SU-DHL-6 (cell line): Measurements from ENCODE around the gene KIF18B.

Experiments used
- H2AFZ ChIP-seq: fragments of 200-600 bp; sonication (generic); 2 replicates; pipeline ENCODE4 v1.6.1; 2014; ENCODE audit warnings: low read depth, mild to moderate bottlenecking, moderate library complexity, mixed read lengths, antibody characterized with exemption, low read length; ENCODE audit not compliant: severe bottlenecking
- H3F3A ChIP-seq: fragments of 200-600 bp; shearing (Covaris generic); 2 replicates; pipeline ENCODE4 v1.6.0; 2016; ENCODE audit warnings: antibody characterized with exemption, mild to moderate bottlenecking; ENCODE audit not compliant: insufficient read depth
- H3K27ac ChIP-seq: fragments of 200-600 bp; sonication (generic); 2 replicates; pipeline ENCODE4 v1.5.1; 2016; ENCODE audit warnings: low read depth, mild to moderate bottlenecking, low read length, moderate library complexity, mixed read lengths
- H3K27me3 ChIP-seq: fragments of 200-600 bp; sonication (generic), shearing (Covaris generic); 2 replicates; pipeline ENCODE4 v1.6.0; 2014; ENCODE audit warnings: mild to moderate bottlenecking, low read length
- H3K36me3 ChIP-seq: fragments of 200-600 bp; sonication (generic); 2 replicates; pipeline ENCODE4 v1.6.1; 2014; ENCODE audit warnings: mild to moderate bottlenecking, low read length, mixed read lengths
- H3K4me2 ChIP-seq: fragments of 300-600, 200-600 bp; shearing (Covaris generic), sonication (generic); 2 replicates; pipeline ENCODE4 v1.6.0; 2014; ENCODE audit warnings: low read length, low read depth, mild to moderate bottlenecking; ENCODE audit not compliant: poor library complexity, severe bottlenecking
- H3K4me3 ChIP-seq: fragments of 200-600 bp; sonication (generic); 2 replicates; pipeline ENCODE4 v1.5.1; 2014; ENCODE audit warnings: antibody characterized with exemption, low read length, mild to moderate bottlenecking, mixed read lengths; ENCODE audit not compliant: insufficient read depth, poor library complexity, severe bottlenecking
- H3K79me2 ChIP-seq: fragments of 200-600 bp; sonication (generic); 2 replicates; pipeline ENCODE4 v1.6.1; 2014; ENCODE audit warnings: mild to moderate bottlenecking, low read length, moderate library complexity; ENCODE audit not compliant: insufficient read depth
- H3K9ac ChIP-seq: fragments of 200-600 bp; sonication (generic); 2 replicates; pipeline ENCODE4 v1.7.0; 2014; ENCODE audit warnings: mild to moderate bottlenecking, low read length
- H3K9me2 ChIP-seq: fragments of 200-600 bp; sonication (generic); replicated peaks from 2 replicates; pipeline ENCODE4 v1.6.1; 2014; ENCODE audit warnings: low read length; ENCODE audit not compliant: insufficient read depth
- H3K9me3 ChIP-seq: fragments of 200-600 bp; sonication (generic); 2 replicates; pipeline ENCODE4 v1.6.1; 2014; ENCODE audit warnings: low read length, mixed read lengths; ENCODE audit not compliant: insufficient read depth
- H4K20me1 ChIP-seq: fragments of 200-600 bp; sonication (generic); 2 replicates; pipeline ENCODE4 v1.6.1; 2014; ENCODE audit warnings: low read depth, mild to moderate bottlenecking, antibody characterized with exemption, low read length, moderate library complexity, mixed read lengths
- CTCF ChIP-seq: fragments of 200-600 bp; sonication (generic); IDR thresholded peaks from one replicate; pipeline ENCODE4 v1.5.1; 2017; ENCODE audit warnings: antibody characterized with exemption, mild to moderate bottlenecking, low read length, moderate library complexity; ENCODE audit not compliant: insufficient read depth, poor library complexity, severe bottlenecking
- EZH2phosphoT487 ChIP-seq: fragments of 200-600 bp; sonication (generic), shearing (Covaris generic); conservative IDR thresholded peaks from 2 replicates; pipeline ENCODE4 v1.6.1; 2018; ENCODE audit warnings: mild to moderate bottlenecking, antibody characterized with exemption, low read length, moderate library complexity, mixed read lengths

Gene KIF18B

GRCh38 chr17:44969144-44969780 is 21.7 kb upstream of the KIF18B start:
- Histone ChIP-seq H3F3A (no peaks in the 10 kb centered on the region), H3K36me3 (no peaks in the 10 kb centered on the region), H3K4me2 (no peak overlapping the region), H3K4me3 (no peak overlapping the region), H3K79me2 (no peaks in the 10 kb centered on the region), H3K9me2 (no peaks in the 10 kb centered on the region), H3K9me3 (no peaks in the 10 kb centered on the region), H2AFZ (no peak overlapping the region), H3K27ac (no peak overlapping the region), H4K20me1 (no peaks in the 10 kb centered on the region), H3K9ac (no peak overlapping the region), H3K27me3 (no peaks in the 10 kb centered on the region)
- TF ChIP-seq EZH2phosphoT487: no peak
- TF ChIP-seq CTCF: no peak

- Histone ChIP-seq H3K9me2 (no peaks in the 10 kb centered on the region), H3K27me3 (no peaks in the 10 kb centered on the region), H3K9ac (no peak within 1 kb of the TSS), H3K27ac (no peak within 1 kb of the TSS), H3K79me2 (no peaks in the 10 kb centered on the region), H3K36me3 (no peaks in the 10 kb centered on the region), H3K4me2 (peak within 1 kb of the TSS; percentile 52), H3K9me3 (no peaks in the 10 kb centered on the region), H3F3A (no peaks in the 10 kb centered on the region), H4K20me1 (no peaks in the 10 kb centered on the region), H3K4me3 (peak within 1 kb of the TSS; percentile 32), H2AFZ (peak within 1 kb of the TSS; percentile 33)
- TF ChIP-seq CTCF: no peak
- TF ChIP-seq EZH2phosphoT487: no peak
These were observed 20.9 kb upstream of the KIF18B start, which contains the start of gene C1QL1 for GRCh38 chr17:44968225-44969143. Gene C1QL1 (minus strand): TSS chr17:44968303. CDS start chr17:44968048, 255 bp downstream.

- Histone ChIP-seq H3F3A (no peaks in the 10 kb centered on the region), H3K9me3 (no peaks in the 10 kb centered on the region), H3K79me2 (no peaks in the 10 kb centered on the region), H3K27ac (no peak overlapping the region), H2AFZ (no peak overlapping the region), H3K9me2 (no peaks in the 10 kb centered on the region), H3K4me2 (no peak overlapping the region), H3K9ac (no peak overlapping the region), H3K27me3 (no peaks in the 10 kb centered on the region), H4K20me1 (no peaks in the 10 kb centered on the region), H3K4me3 (no peak overlapping the region), H3K36me3 (no peaks in the 10 kb centered on the region)
- TF ChIP-seq CTCF (no peak), EZH2phosphoT487 (no peak)
These were observed 20.3 kb upstream of the KIF18B start for GRCh38 chr17:44967907-44968224.
